PC-9 (cell line): Measurements from ENCODE around the gene PRKCI. TPM values are rescaled to one million over a fixed set of nuclear protein-coding genes. Genes with fewer than 3 reads are reported as not detected.
"Not testable (repeated sequence)": the region's sequence is repeated elsewhere in the genome, so short reads cannot be mapped to it uniquely, and the experiment has no call there.

ENCODE experiments used
- BruUV-seq: library from RNA; stranded (reverse); fragments of 400-500 nt; replicated peaks from 2 replicates; lab custom pipeline; 2021; lab: Mats Ljungman, UMichigan
- CTCF ChIA-PET: fragments of 300-600 bp; sonication (Branson Sonifier 250); formaldehyde crosslinking; loops from one replicate; lab custom pipeline; 2022; ENCODE audit warnings: antibody characterized with exemption; lab: Charles Lee
- POLR2A ChIA-PET: fragments of 300-600 bp; sonication (Branson Sonifier 250); formaldehyde crosslinking; loops from one replicate; lab custom pipeline; 2022; ENCODE audit warnings: antibody characterized with exemption; ENCODE audit not compliant: unreplicated experiment; lab: Charles Lee
- DNase-seq, 2 experiments: peaks; one replicate each; pipeline versions ENCODE4 v3.0.0 to v3.0.0-alpha.2; 2015 to 2022; ENCODE audit warnings: mixed read lengths in 1 of 2
- H2AFZ ChIP-seq: fragments of 200-600 bp; sonication (generic); 2 replicates; pipeline ENCODE4 v1.8.1; 2017; ENCODE audit warnings: antibody characterized with exemption
- H3F3A ChIP-seq: fragments of 200-600 bp; sonication (generic); 2 replicates; pipeline ENCODE4 v1.8.1; 2017; ENCODE audit warnings: antibody characterized with exemption, mild to moderate bottlenecking, low read depth; ENCODE audit not compliant: insufficient read depth
- H3K27ac ChIP-seq: fragments of 200-600 bp; sonication (generic); 2 replicates; pipeline ENCODE4 v1.6.1; 2016; ENCODE audit warnings: mixed run types
- H3K27me3 ChIP-seq: fragments of 200-600 bp; sonication (generic); 2 replicates; pipeline ENCODE4 v1.6.1; 2016; ENCODE audit warnings: low read depth, mixed run types; ENCODE audit not compliant: insufficient read depth
- H3K36me3 ChIP-seq: fragments of 200-600 bp; sonication (generic); 2 replicates; pipeline ENCODE4 v1.6.1; 2016; ENCODE audit warnings: low read depth, mixed run types
- H3K4me1 ChIP-seq: fragments of 200-600 bp; sonication (generic); replicated peaks from 2 replicates; pipeline ENCODE4 v1.6.1; 2016; ENCODE audit warnings: mixed run types; ENCODE audit not compliant: insufficient read depth
- H3K4me2 ChIP-seq: fragments of 200-600 bp; sonication (generic); 2 replicates; pipeline ENCODE4 v1.6.1; 2017; ENCODE audit warnings: mixed run types
- H3K4me3 ChIP-seq: fragments of 200-600 bp; sonication (generic); 2 replicates; pipeline ENCODE4 v1.6.1; 2016; ENCODE audit warnings: mixed run types
- H3K79me2 ChIP-seq: fragments of 200-600 bp; sonication (generic); 2 replicates; pipeline ENCODE4 v1.6.1; 2017; ENCODE audit warnings: low read depth, mixed run types
- H3K9me2 ChIP-seq: fragments of 200-600 bp; sonication (generic); 2 replicates; pipeline ENCODE4 v1.8.1; 2017; ENCODE audit warnings: mild to moderate bottlenecking; ENCODE audit not compliant: insufficient read depth
- H3K9me3 ChIP-seq: fragments of 200-600 bp; sonication (generic); 2 replicates; pipeline ENCODE4 v1.8.1; 2016; ENCODE audit warnings: low read depth; ENCODE audit not compliant: insufficient read depth
- H4K20me1 ChIP-seq: fragments of 200-600 bp; sonication (generic); 2 replicates; pipeline ENCODE4 v1.8.1; 2017; ENCODE audit not compliant: insufficient read depth
- EZH2 ChIP-seq: fragments of 200-600 bp; sonication (generic); IDR thresholded peaks from 2 replicates; pipeline ENCODE4 v1.8.0; 2017; ENCODE audit warnings: antibody characterized with exemption, low read depth
- intact Hi-C: fragments of 100-400 bp; cut with micrococcal nuclease; formaldehyde crosslinking; loops from one replicate; pipeline ENCODE4 v1.10.0; 2022; ENCODE audit not compliant: unreplicated experiment
- total RNA-seq: library from RNA; stranded (reverse); gene quantifications from 2 replicates; pipeline ENCODE4 v1.2.3, GENCODE V29; 2021
- TF ChIP-seq, protein P1 (sequence below): fragments of 200-600 bp; sonication (generic); conservative IDR thresholded peaks from 2 replicates; pipeline ENCODE4 v1.6.1; 2017; ENCODE audit warnings: mixed run types, antibody characterized with exemption, mild to moderate bottlenecking, moderate library complexity

PRKCI gene
- total RNA-seq, 1 experiment from 2014 or later = 104 TPM

DNA sequence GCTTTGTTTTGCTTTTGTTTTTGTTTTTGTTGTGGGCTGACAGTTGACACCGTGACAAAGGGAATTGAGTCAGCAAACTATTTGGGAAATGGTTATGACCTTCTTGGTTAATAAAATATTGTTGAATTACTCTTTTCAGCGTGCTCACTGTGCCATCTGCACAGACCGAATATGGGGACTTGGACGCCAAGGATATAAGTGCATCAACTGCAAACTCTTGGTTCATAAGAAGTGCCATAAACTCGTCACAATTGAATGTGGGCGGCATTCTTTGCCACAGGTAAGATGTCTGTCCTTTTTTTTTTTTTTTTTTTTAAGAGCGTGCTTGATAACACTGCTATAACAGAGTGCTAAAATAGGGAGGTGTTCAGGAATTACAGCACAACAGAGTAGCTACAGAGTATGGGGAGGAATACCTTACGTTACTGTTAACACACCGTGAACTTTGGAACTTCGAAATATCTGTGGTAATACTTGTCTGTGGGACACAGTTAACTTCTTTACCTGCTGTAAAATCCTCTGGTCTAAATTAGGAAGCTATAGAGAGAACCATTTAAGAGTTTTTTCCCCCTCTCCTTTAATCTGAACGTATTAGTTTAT is 48.2 kb downstream of the PRKCI start:
- H3K27ac ChIP-seq = no peak overlapping the region
- no TSS peak for BruUV-seq
- H3F3A ChIP-seq = peaks cover 19% of the 10 kb centered on the region
- no peaks in the 10 kb centered on the region for H3K9me2 ChIP-seq
- intact Hi-C loops = no loop called here
- H4K20me1 ChIP-seq = no peaks in the 10 kb centered on the region; the same call in 1 of the 2 replicates
- DNase-seq = no peak
- CTCF ChIA-PET = interaction anchor here (0.7 kb wide), 1 partner anchor 198 kb away, joined by 12 read pairs; no protein-coding TSS in a partner anchor
- H2AFZ ChIP-seq = no peak overlapping the region
- H3K27me3 ChIP-seq = no peaks in the 10 kb centered on the region
- TF ChIP-seq EZH2 = no peak
- TF ChIP-seq, protein P1, sequence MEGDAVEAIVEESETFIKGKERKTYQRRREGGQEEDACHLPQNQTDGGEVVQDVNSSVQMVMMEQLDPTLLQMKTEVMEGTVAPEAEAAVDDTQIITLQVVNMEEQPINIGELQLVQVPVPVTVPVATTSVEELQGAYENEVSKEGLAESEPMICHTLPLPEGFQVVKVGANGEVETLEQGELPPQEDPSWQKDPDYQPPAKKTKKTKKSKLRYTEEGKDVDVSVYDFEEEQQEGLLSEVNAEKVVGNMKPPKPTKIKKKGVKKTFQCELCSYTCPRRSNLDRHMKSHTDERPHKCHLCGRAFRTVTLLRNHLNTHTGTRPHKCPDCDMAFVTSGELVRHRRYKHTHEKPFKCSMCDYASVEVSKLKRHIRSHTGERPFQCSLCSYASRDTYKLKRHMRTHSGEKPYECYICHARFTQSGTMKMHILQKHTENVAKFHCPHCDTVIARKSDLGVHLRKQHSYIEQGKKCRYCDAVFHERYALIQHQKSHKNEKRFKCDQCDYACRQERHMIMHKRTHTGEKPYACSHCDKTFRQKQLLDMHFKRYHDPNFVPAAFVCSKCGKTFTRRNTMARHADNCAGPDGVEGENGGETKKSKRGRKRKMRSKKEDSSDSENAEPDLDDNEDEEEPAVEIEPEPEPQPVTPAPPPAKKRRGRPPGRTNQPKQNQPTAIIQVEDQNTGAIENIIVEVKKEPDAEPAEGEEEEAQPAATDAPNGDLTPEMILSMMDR = no peak
- no peak overlapping the region for H3K4me2 ChIP-seq
- H3K79me2 ChIP-seq = peaks cover 3% of the 10 kb centered on the region; the same call in 1 of the 2 replicates
- H3K9me3 ChIP-seq = no peaks in the 10 kb centered on the region
- H3K36me3 ChIP-seq = peaks cover 29% of the 10 kb centered on the region; the same call in 1 of the 2 replicates
- no peaks in the 10 kb centered on the region for H3K4me1 ChIP-seq
- no peak overlapping the region for H3K4me3 ChIP-seq
- POLR2A ChIA-PET = interaction anchor here (0.5 to 0.7 kb wide), 2 partner anchors 199 to 485 kb away, joined by 3 to 9 read pairs; no protein-coding TSS in a partner anchor

GRCh38 chr3:170274641-170275040 is 52.4 kb downstream of the PRKCI start:
- H3F3A ChIP-seq = peaks cover 20% of the 10 kb centered on the region; the same call in 1 of the 2 replicates
- intact Hi-C loops = no loop called here
- H3K9me2 ChIP-seq = no peaks in the 10 kb centered on the region
- TF ChIP-seq EZH2 = no peak
- TF ChIP-seq, protein P1 = no peak
- no peaks in the 10 kb centered on the region for H3K9me3 ChIP-seq
- H3K27me3 ChIP-seq = no peaks in the 10 kb centered on the region
- no peak overlapping the region for H3K27ac ChIP-seq
- CTCF ChIA-PET = no interaction called here
- no peak for DNase-seq
- no peak overlapping the region for H2AFZ ChIP-seq
- H3K36me3 ChIP-seq = peaks cover 39% of the 10 kb centered on the region
- BruUV-seq = no TSS peak
- no peaks in the 10 kb centered on the region; the same call in 1 of the 2 replicates for H4K20me1 ChIP-seq
- H3K4me2 ChIP-seq = no peak overlapping the region
- H3K79me2 ChIP-seq = no peaks in the 10 kb centered on the region
- POLR2A ChIA-PET = interaction anchor here (0.5 kb wide), 1 partner anchor 51 kb away, joined by 5 read pairs; no protein-coding TSS in a partner anchor
- no peaks in the 10 kb centered on the region for H3K4me1 ChIP-seq
- H3K4me3 ChIP-seq = no peak overlapping the region

DNA sequence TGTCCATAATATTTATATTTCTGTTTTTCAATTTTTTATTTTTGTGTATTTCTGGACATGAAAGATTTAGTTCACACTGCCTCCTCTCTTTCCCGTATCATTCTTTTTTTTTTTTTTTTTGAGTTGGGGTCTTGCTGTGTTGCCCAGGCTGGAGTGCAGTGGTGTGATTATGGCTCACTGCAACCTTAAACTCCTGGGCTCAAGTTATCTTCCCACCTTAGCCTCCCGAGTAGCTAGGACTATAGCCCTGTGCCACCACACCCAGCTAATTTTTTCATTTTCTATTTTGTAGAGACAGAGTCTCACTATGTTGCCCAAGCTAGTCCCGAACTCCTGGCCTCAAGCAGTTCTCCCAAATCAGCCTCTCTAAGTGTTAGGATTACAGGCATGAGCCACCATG is 53.6 kb downstream of the PRKCI start:
- TF ChIP-seq, protein P1 = no peak
- TF ChIP-seq EZH2 = no peak
- BruUV-seq = no TSS peak
- Histone ChIP-seq H3K27me3 (no peaks in the 10 kb centered on the region), H3K9me2 (no peaks in the 10 kb centered on the region), H3F3A (peaks cover 14% of the 10 kb centered on the region; the same call in 1 of the 2 replicates), H3K9me3 (no peaks in the 10 kb centered on the region), H3K79me2 (no peaks in the 10 kb centered on the region), H2AFZ (no peak overlapping the region), H3K4me2 (no peak overlapping the region), H3K27ac (no peak overlapping the region), H3K4me1 (no peaks in the 10 kb centered on the region), H3K36me3 (peaks cover 46% of the 10 kb centered on the region), H4K20me1 (no peaks in the 10 kb centered on the region; the same call in 1 of the 2 replicates), H3K4me3 (no peak overlapping the region)
- ChIA-PET CTCF (no interaction called here), POLR2A (no interaction called here)
- DNase-seq = no peak
- intact Hi-C loops = no loop called here

DNA sequence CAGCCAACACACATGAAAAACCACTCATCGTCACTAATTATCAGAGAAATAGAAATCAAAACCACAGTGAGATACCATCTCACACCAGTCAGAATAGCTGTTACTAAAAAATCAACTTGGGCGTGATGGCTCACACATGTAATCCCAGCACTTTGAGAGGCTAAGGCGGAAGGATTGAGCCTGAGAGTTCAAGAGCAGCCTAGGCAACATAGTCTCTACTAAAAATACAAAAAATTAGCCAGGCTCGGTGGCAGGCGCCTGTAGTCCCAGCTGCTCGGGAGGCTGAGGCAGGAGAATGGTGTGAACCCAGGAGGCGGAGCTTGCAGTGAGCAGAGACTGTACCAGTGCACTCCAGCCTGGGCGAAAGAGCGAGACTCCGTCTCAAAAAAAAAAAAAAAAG is 55.1 kb downstream of the PRKCI start:
- POLR2A ChIA-PET, H3K9me2 ChIP-seq, BruUV-seq, DNase-seq, CTCF ChIA-PET, H4K20me1 ChIP-seq, H2AFZ ChIP-seq, H3K27ac ChIP-seq, H3K9me3 ChIP-seq, H3K4me3 ChIP-seq, intact Hi-C loops, H3F3A ChIP-seq, H3K27me3 ChIP-seq, H3K4me1 ChIP-seq, H3K4me2 ChIP-seq, H3K79me2 ChIP-seq: not testable (repeated sequence)
- H3K36me3 ChIP-seq = peaks cover 49% of the 10 kb centered on the region
